GM19025 (cell line): ENCODE measurements around the gene MTHFSD.

Experiments used
- ATAC-seq: cut with Tn5 transposase; IDR thresholded peaks from one replicate; pipeline ENCODE4 v1.9.1; 2021; ENCODE audit warnings: mild to moderate bottlenecking, low read depth, moderate library complexity; ENCODE audit not compliant: unreplicated experiment

MTHFSD gene

GRCh38 chr16:86504315-86505184 is 50.5 kb downstream of the MTHFSD start:
- no peak for ATAC-seq

- ATAC-seq, result no peak
Observed at GRCh38 chr16:86503830-86504229, 51.2 kb downstream of the MTHFSD start.

GRCh38 chr16:86502856-86503748 is 51.9 kb downstream of the MTHFSD start:
- ATAC-seq, result no peak

GRCh38 chr16:86501989-86502855 is 52.8 kb downstream of the MTHFSD start:
- no peak for ATAC-seq

GRCh38 chr16:86500708-86501510 is 54.1 kb downstream of the MTHFSD start:
- ATAC-seq, result no peak

GRCh38 chr16:86499889-86500707 is 54.9 kb downstream of the MTHFSD start:
- no peak for ATAC-seq

- no peak for ATAC-seq
Observed at GRCh38 chr16:86499440-86499786, 55.6 kb downstream of the MTHFSD start.

- ATAC-seq, result no peak
Observed at GRCh38 chr16:86498671-86499439, 56.2 kb downstream of the MTHFSD start.

- no peak for ATAC-seq
Observed at GRCh38 chr16:86498155-86498670, 56.8 kb downstream of the MTHFSD start.

GRCh38 chr16:86497551-86498021 is 57.4 kb downstream of the MTHFSD start:
- ATAC-seq, result no peak

GRCh38 chr16:86496929-86497461 is 58.0 kb downstream of the MTHFSD start:
- no peak for ATAC-seq

- ATAC-seq, result no peak
Observed at GRCh38 chr16:86496262-86496928, 58.6 kb downstream of the MTHFSD start.

- ATAC-seq, result no peak
Observed at GRCh38 chr16:86495756-86496261, 59.2 kb downstream of the MTHFSD start.

- ATAC-seq, result no peak
Observed at GRCh38 chr16:86495357-86495701, 59.7 kb downstream of the MTHFSD start.

GRCh38 chr16:86494565-86495356 is 60.3 kb downstream of the MTHFSD start:
- ATAC-seq, result no peak

GRCh38 chr16:86494039-86494564 is 60.9 kb downstream of the MTHFSD start:
- ATAC-seq, result no peak
